ENCODE results near the gene FAM151A. TPM values are rescaled to one million over a fixed set of nuclear protein-coding genes. Genes with fewer than 3 reads are reported as not detected.

The FAM151A gene
- total and polyA plus RNA-seq, 2 experiments from 2014 or later, result 0.10 TPM; not detected in 1

GRCh38 chr1:54596756-54597155 lies 26.6 kb downstream of the FAM151A start (continued):
- TF ChIP-seq ZNF462 (CRISPR knock-in tag; IDR thresholded peaks at IDR 0.05) (no peak), REST (IDR thresholded peaks at IDR 0.05; ENCODE audit: unreplicated experiment) (no peak), CREB1 (CRISPR knock-in tag; IDR thresholded peaks at IDR 0.05; ENCODE audit: low read depth) (no peak), JUNB (IDR thresholded peaks at IDR 0.05; ENCODE audit: unreplicated experiment) (no peak)

- H3K9me3 Mint-ChIP-seq, result no peaks in the 10 kb centered on the region
- H3K4me1 Mint-ChIP-seq, result peaks cover 7% of the 10 kb centered on the region
- H2AFZ ChIP-seq, result no peak overlapping the region
- peaks cover 2% of the 10 kb centered on the region for H3K27me3 Mint-ChIP-seq (ENCODE audit: insufficient read depth, low read depth, poor library complexity)
- no peak for DNase-seq (ENCODE audit: low spot score)
- no peaks in the 10 kb centered on the region for H3K9me2 ChIP-seq (ENCODE audit: insufficient read depth)
- H3K4me1 ChIP-seq (ENCODE audit: insufficient read depth), result peaks cover 5% of the 10 kb centered on the region; the same call in 1 of the 2 replicates
- no peak for ATAC-seq
- no peaks in the 10 kb centered on the region for H3K36me3 ChIP-seq (ENCODE audit: insufficient read depth)
- H3K4me2 ChIP-seq, result no peak overlapping the region
- no peak overlapping the region for H3K27ac Mint-ChIP-seq
- no peaks in the 10 kb centered on the region; the same call in 2 of the 3 replicates for H3K36me3 Mint-ChIP-seq (ENCODE audit: low read depth)
- H4K20me1 ChIP-seq (replicated peaks; ENCODE audit: insufficient read depth), result no peaks in the 10 kb centered on the region
- no peaks in the 10 kb centered on the region for H3K79me2 ChIP-seq (replicated peaks; ENCODE audit: insufficient read depth)
- no peak overlapping the region for H3K27ac ChIP-seq (ENCODE audit: low read depth)
- no peaks in the 10 kb centered on the region for H3F3A ChIP-seq (replicated peaks; ENCODE audit: low read depth)
- H3K4me3 ChIP-seq, result no peak overlapping the region
- H3K4me3 Mint-ChIP-seq, result no peak overlapping the region
- H3K27me3 ChIP-seq (ENCODE audit: insufficient read depth), result no peaks in the 10 kb centered on the region
- TF ChIP-seq JUNB (IDR thresholded peaks at IDR 0.05; ENCODE audit: unreplicated experiment) (no peak), ZNF462 (CRISPR knock-in tag; IDR thresholded peaks at IDR 0.05) (no peak)
Observed at GRCh38 chr1:54595956-54596498, 27.3 kb downstream of the FAM151A start.

All from GM23338 (cell line).